ENCODE measurements around the gene TBX10.

DNA sequence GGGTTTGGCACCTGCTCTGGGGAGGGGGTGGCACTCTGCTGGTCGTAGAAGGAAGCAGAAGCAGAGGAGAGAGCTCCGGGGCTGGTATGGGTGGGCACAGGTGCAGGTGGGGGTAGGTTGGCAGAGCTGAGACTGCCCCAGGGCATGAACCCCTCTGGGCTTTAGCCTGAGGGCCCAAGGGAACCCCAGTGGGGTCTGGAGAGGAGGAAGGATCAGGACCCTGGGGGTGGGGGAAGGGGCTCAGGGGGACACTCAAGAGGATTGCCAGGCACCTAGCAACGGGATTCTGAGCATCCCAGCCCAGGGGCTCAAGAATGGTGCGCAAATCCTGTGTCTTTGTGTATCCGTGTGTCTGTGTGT, 28.6 kb upstream of the TBX10 start:
- TF ChIP-seq CTCF (IDR thresholded peaks at IDR 0.05; ENCODE audit: insufficient read depth, low read depth, low read length) (no peak), EZH2 (IDR thresholded peaks at IDR 0.05; ENCODE audit: insufficient read depth, low read length) (no peak)
